BLaER1 treated with 17β-estradiol and CSF1 and Interleukin-3, amounts not matched to agents 10 nM and 100 nM (cell line): Measurements from ENCODE around the gene ARMC9.

Experiments used
- H3K27ac ChIP-seq, 11 experiments: shearing (Covaris generic); formaldehyde crosslinking; 2 replicates each; pipeline ENCODE4 v1.8.1; 2022
- H3K27me3 ChIP-seq, 11 experiments: shearing (Covaris generic); formaldehyde crosslinking; 2 replicates each; pipeline ENCODE4 v1.8.1; 2022
- H3K36me3 ChIP-seq, 11 experiments: shearing (Covaris generic); formaldehyde crosslinking; 2 replicates each; pipeline ENCODE4 v1.8.1; 2022
- H3K4me1 ChIP-seq, 10 experiments: shearing (Covaris generic); formaldehyde crosslinking; 2 replicates each; pipeline ENCODE4 v1.8.1; 2022
- H3K4me2 ChIP-seq, 11 experiments: shearing (Covaris generic); formaldehyde crosslinking; 2 replicates each; pipeline ENCODE4 v1.8.1; 2022
- H3K4me3 ChIP-seq, 10 experiments: shearing (Covaris generic); formaldehyde crosslinking; 2 replicates each; pipeline ENCODE4 v1.8.1; 2022
- H3K9ac ChIP-seq, 11 experiments: shearing (Covaris generic); formaldehyde crosslinking; 2 replicates each; pipeline ENCODE4 v1.8.1; 2022
- H3K9me3 ChIP-seq, 11 experiments: shearing (Covaris generic); formaldehyde crosslinking; replicated peaks in 1 of 11; 2 replicates each; pipeline ENCODE4 v1.8.1; 2022
- H4K20me1 ChIP-seq, 11 experiments: shearing (Covaris generic); formaldehyde crosslinking; 2 replicates each; pipeline ENCODE4 v1.8.1; 2022
- Cebpa-rat ChIP-seq, 11 experiments: shearing (Covaris generic); IDR thresholded peaks; 2 replicates each; pipeline ENCODE4 v1.8.1; 2022

ARMC9 gene

GRCh38 chr2:231321556-231322334 lies 123.3 kb downstream of the ARMC9 start:
- H3K4me3 ChIP-seq, result peak overlapping the region in 3 of 10 experiments; percentile 9 to 25 (median 15); a peak in 4 of 20 replicates
- H3K4me1 ChIP-seq, result peaks cover 0 to 58% (median 30%) of the 10 kb centered on the region in 10 experiments; a peak in 15 of 20 replicates
- no peaks in the 10 kb centered on the region for H4K20me1 ChIP-seq
- peaks cover 0 to 15% (median 0%) of the 10 kb centered on the region in 11 experiments; a peak in 1 of 22 replicates for H3K36me3 ChIP-seq
- TF ChIP-seq Cebpa-rat (IDR thresholded peaks at IDR 0.05), result peak in 8 of 11 experiments; percentile 8 to 73 (median 65); a peak in 11 of 22 replicates
- peak overlapping the region in 8 of 11 experiments; percentile 63 to 93 (median 86); a peak in 16 of 22 replicates for H3K27ac ChIP-seq
- H3K9me3 ChIP-seq, result peaks cover 13 to 25% (median 19%) of the 10 kb centered on the region in 11 experiments
- peak overlapping the region in 7 of 11 experiments; percentile 16 to 79 (median 72); a peak in 14 of 22 replicates for H3K9ac ChIP-seq
- H3K4me2 ChIP-seq, result peak overlapping the region in 10 of 11 experiments; percentile 16 to 85 (median 57); a peak in 17 of 22 replicates
- H3K27me3 ChIP-seq, result no peaks in the 10 kb centered on the region

- H4K20me1 ChIP-seq, result no peaks in the 10 kb centered on the region
- H3K27me3 ChIP-seq, result no peaks in the 10 kb centered on the region
- no peak overlapping the region for H3K4me3 ChIP-seq
- H3K4me2 ChIP-seq, result peak overlapping the region in 4 of 11 experiments; percentile 63 to 83 (median 74); a peak in 8 of 22 replicates
- peak overlapping the region in 5 of 11 experiments; percentile 86 to 93 (median 88); a peak in 8 of 22 replicates for H3K27ac ChIP-seq
- peaks cover 0 to 9% (median 4%) of the 10 kb centered on the region in 11 experiments; a peak in 18 of 22 replicates for H3K9me3 ChIP-seq
- no peaks in the 10 kb centered on the region; a peak in 1 of 22 replicates for H3K36me3 ChIP-seq
- TF ChIP-seq Cebpa-rat (IDR thresholded peaks at IDR 0.05), result no peak
- no peak overlapping the region for H3K9ac ChIP-seq
- peaks cover 0 to 54% (median 30%) of the 10 kb centered on the region in 10 experiments; a peak in 15 of 20 replicates for H3K4me1 ChIP-seq
Measured at GRCh38 chr2:231323316-231323715, 124.9 kb downstream of the ARMC9 start.

DNA sequence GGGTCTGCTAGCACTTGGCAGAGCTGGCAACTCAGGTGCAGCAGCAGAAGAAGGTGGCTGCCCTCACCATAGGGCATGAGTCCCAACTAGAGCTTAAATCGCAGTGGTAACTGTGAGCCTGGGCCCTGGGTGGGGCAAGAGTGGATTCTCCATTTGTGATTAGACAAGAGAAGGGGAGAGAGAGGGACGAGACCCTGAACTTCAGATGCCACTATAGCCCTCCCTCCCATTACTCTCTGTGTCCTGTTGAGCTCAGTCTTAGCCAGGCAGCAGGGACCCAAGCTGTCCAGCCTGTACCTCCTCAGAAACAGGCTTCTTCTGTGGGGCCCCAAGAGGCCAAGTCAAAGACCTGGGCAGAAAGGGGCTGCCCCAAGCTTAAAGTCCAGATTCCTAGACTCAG lies 127.4 kb downstream of the ARMC9 start:
- Histone ChIP-seq H3K4me1 (peaks cover 0 to 29% (median 20%) of the 10 kb centered on the region in 10 experiments; a peak in 15 of 20 replicates), H3K9ac (no peak overlapping the region), H4K20me1 (no peaks in the 10 kb centered on the region), H3K27ac (no peak overlapping the region; a peak in 1 of 22 replicates), H3K27me3 (no peaks in the 10 kb centered on the region), H3K4me3 (no peak overlapping the region), H3K4me2 (no peak overlapping the region), H3K36me3 (no peaks in the 10 kb centered on the region), H3K9me3 (peaks cover 0 to 6% (median 0%) of the 10 kb centered on the region in 11 experiments; a peak in 1 of 22 replicates)
- TF ChIP-seq Cebpa-rat (IDR thresholded peaks at IDR 0.05), result no peak

GRCh38 chr2:231326404-231326803 lies 128.0 kb downstream of the ARMC9 start:
- no peaks in the 10 kb centered on the region for H3K36me3 ChIP-seq
- H3K27ac ChIP-seq, result no peak overlapping the region
- H3K9me3 ChIP-seq, result peaks cover 0 to 7% (median 0%) of the 10 kb centered on the region in 11 experiments; a peak in 1 of 22 replicates
- H3K9ac ChIP-seq, result no peak overlapping the region
- H4K20me1 ChIP-seq, result no peaks in the 10 kb centered on the region
- no peaks in the 10 kb centered on the region for H3K27me3 ChIP-seq
- H3K4me2 ChIP-seq, result no peak overlapping the region
- H3K4me3 ChIP-seq, result no peak overlapping the region
- H3K4me1 ChIP-seq, result peaks cover 0 to 23% (median 15%) of the 10 kb centered on the region in 10 experiments; a peak in 15 of 20 replicates
- TF ChIP-seq Cebpa-rat (IDR thresholded peaks at IDR 0.05), result no peak

DNA sequence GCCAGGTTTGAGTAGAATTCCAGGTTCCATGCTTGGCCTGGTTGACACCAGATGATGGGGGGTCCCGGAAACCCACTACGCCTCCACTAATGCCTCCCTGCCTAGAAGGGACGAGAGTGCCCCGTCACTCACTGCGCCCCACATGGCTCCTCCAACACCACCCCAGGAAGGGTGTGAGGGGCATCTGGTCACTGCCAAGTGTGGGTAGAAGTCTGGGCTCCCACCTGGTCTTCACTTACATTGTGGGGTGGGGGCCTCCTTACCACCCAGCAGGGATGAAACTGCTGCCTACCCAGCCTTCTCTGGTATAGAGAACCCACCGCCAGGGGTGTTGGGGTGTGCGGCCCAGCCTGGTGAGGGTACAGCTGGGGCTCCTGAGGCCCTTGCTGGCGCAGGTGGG lies 131.9 kb downstream of the ARMC9 start:
- Histone ChIP-seq H3K9ac (no peak overlapping the region), H3K4me3 (no peak overlapping the region), H4K20me1 (no peaks in the 10 kb centered on the region), H3K27me3 (no peaks in the 10 kb centered on the region), H3K4me2 (no peak overlapping the region), H3K36me3 (no peaks in the 10 kb centered on the region), H3K4me1 (peaks cover 0 to 5% (median 0%) of the 10 kb centered on the region in 10 experiments; a peak in 1 of 20 replicates), H3K27ac (no peak overlapping the region), H3K9me3 (peaks cover 0 to 7% (median 0%) of the 10 kb centered on the region in 11 experiments; a peak in 1 of 22 replicates)
- no peak for TF ChIP-seq Cebpa-rat (IDR thresholded peaks at IDR 0.05)

- no peak overlapping the region for H3K4me3 ChIP-seq
- no peaks in the 10 kb centered on the region for H4K20me1 ChIP-seq
- H3K4me1 ChIP-seq, result peaks cover 0 to 5% (median 0%) of the 10 kb centered on the region in 10 experiments; a peak in 1 of 20 replicates
- no peaks in the 10 kb centered on the region for H3K27me3 ChIP-seq
- H3K36me3 ChIP-seq, result no peaks in the 10 kb centered on the region
- TF ChIP-seq Cebpa-rat (IDR thresholded peaks at IDR 0.05), result no peak
- no peak overlapping the region for H3K9ac ChIP-seq
- H3K9me3 ChIP-seq, result peaks cover 0 to 7% (median 0%) of the 10 kb centered on the region in 11 experiments; a peak in 1 of 22 replicates
- H3K27ac ChIP-seq, result no peak overlapping the region
- no peak overlapping the region for H3K4me2 ChIP-seq
Measured at GRCh38 chr2:231331533-231331932, 133.1 kb downstream of the ARMC9 start.

DNA sequence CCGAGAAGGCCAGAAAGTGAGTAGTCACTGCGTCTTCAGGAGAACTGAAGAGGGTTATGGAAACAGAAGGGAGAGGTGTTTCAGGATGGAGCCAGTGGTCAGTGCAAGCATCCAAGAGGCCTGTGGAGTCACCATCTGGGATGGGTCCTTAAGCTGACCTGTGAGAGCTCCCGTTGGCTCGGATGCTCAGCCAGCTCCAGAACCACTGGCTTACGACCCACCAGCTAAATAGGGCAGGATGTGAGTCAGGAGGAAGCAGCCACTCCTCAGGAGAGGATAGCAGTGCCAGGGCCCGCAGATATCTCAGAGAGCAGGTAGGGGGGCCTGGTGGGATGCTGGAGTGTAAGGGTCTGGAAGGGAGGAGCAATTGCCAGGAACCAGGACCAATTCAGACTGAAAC lies 134.0 kb downstream of the ARMC9 start:
- no peak overlapping the region for H3K4me3 ChIP-seq
- H3K9me3 ChIP-seq, result peaks cover 0 to 7% (median 0%) of the 10 kb centered on the region in 11 experiments; a peak in 1 of 22 replicates
- no peak for TF ChIP-seq Cebpa-rat (IDR thresholded peaks at IDR 0.05)
- H3K27me3 ChIP-seq, result no peaks in the 10 kb centered on the region
- no peak overlapping the region for H3K9ac ChIP-seq
- no peaks in the 10 kb centered on the region for H4K20me1 ChIP-seq
- H3K27ac ChIP-seq, result no peak overlapping the region
- H3K4me1 ChIP-seq, result peaks cover 0 to 5% (median 0%) of the 10 kb centered on the region in 10 experiments; a peak in 1 of 20 replicates
- peak overlapping the region in 1 of 11 experiments; percentile 12; a peak in 1 of 22 replicates for H3K4me2 ChIP-seq
- H3K36me3 ChIP-seq, result no peaks in the 10 kb centered on the region

DNA sequence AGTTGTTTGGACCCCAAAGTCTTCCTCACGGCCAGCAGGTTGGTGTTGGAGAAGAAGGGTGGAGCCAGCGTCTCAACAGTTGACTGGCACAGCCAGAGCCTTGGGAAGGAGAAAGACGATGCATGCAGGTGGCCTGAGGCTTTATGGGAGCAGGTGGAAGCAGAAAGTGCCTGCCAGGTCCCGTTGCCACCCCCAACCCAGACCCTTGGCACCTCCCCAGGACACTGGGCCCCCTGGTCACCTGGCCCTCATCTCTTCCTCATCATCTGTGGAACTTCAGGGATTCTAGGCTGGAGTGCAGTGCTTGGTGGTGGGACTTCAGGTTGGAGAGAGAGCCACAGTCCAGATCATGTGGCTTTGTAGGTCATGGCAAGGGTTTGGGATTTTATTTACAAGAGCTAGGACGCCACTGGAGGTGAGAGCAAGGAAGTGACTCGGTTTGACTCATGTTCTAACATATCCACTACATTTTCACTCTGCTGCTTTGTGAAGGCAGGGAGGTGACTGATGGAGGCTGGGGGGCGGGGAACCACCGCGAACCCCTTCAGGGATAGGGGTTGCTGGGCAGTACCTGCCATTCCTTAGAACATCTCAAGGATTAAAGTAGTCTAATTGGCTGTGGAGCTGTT lies 134.6 kb downstream of the ARMC9 start:
- Histone ChIP-seq H3K4me3 (no peak overlapping the region), H3K4me2 (no peak overlapping the region; a peak in 1 of 22 replicates), H4K20me1 (no peaks in the 10 kb centered on the region), H3K9me3 (peaks cover 0 to 7% (median 0%) of the 10 kb centered on the region in 11 experiments; a peak in 1 of 22 replicates), H3K27ac (no peak overlapping the region), H3K36me3 (no peaks in the 10 kb centered on the region), H3K27me3 (no peaks in the 10 kb centered on the region), H3K4me1 (peaks cover 0 to 5% (median 0%) of the 10 kb centered on the region in 10 experiments; a peak in 1 of 20 replicates), H3K9ac (no peak overlapping the region)
- no peak for TF ChIP-seq Cebpa-rat (IDR thresholded peaks at IDR 0.05)
